IMR-90 (cell line): ENCODE data around the gene RTN4IP1. TPM values are rescaled to one million over a fixed set of nuclear protein-coding genes. Genes with fewer than 3 reads are reported as not detected.

Experiments
- ATAC-seq: fragments of 200-7000 bp; cut with Tn5 transposase; 2 replicates; pipeline ENCODE4 v1.9.1; 2020; ENCODE audit warnings: low read depth, mild to moderate bottlenecking, moderate library complexity
- BruUV-seq: library from RNA; stranded (reverse); fragments of 400-500 nt; replicated peaks from 2 replicates; lab custom pipeline; 2021; lab: Mats Ljungman, UMichigan
- CTCF ChIA-PET: fragments of 300-600 bp; formaldehyde crosslinking; extraction: SDS; loops from one replicate; lab custom pipeline; 2021; ENCODE audit warnings: antibody characterized with exemption; lab: Yijun Ruan, JAX
- POLR2A ChIA-PET: fragments of 300-600 bp; sonication (Branson Sonifier 250); formaldehyde crosslinking; loops from one replicate; lab custom pipeline; 2022; ENCODE audit warnings: antibody characterized with exemption; ENCODE audit not compliant: unreplicated experiment; lab: Charles Lee
- DNase-seq: peaks from one replicate; pipeline ENCODE4 v3.0.0; 2013
- H2AFZ ChIP-seq: replicated peaks from 2 replicates; pipeline ENCODE3; 2013; ENCODE audit warnings: low read length, mild to moderate bottlenecking; ENCODE audit not compliant: poor library complexity
- H2AK5ac ChIP-seq: 2 replicates; pipeline ENCODE4 v1.6.1; 2013; ENCODE audit warnings: low read depth, low read length, inconsistent platforms
- H2AK9ac ChIP-seq: replicated peaks from 2 replicates; pipeline ENCODE3; 2013; ENCODE audit warnings: mild to moderate bottlenecking, low read depth, low read length, moderate library complexity; ENCODE audit not compliant: poor library complexity
- H2BK120ac ChIP-seq: 2 replicates; pipeline ENCODE4 v1.6.1; 2013; ENCODE audit warnings: low read depth, low read length, inconsistent platforms
- H2BK15ac ChIP-seq: 3 replicates; pipeline ENCODE4 v1.6.1; 2013; ENCODE audit warnings: low read depth, low read length, inconsistent platforms
- H2BK20ac ChIP-seq: 2 replicates; pipeline ENCODE4 v1.6.1; 2013; ENCODE audit warnings: low read depth, mild to moderate bottlenecking, inconsistent platforms, low read length, moderate library complexity
- H2BK5ac ChIP-seq: 2 replicates; pipeline ENCODE4 v1.6.1; 2013; ENCODE audit warnings: mild to moderate bottlenecking, low read depth, low read length, inconsistent platforms; ENCODE audit not compliant: poor library complexity, severe bottlenecking
- H3K14ac ChIP-seq: replicated peaks from 2 replicates; pipeline ENCODE4 v1.6.1; 2013; ENCODE audit warnings: low read depth, low read length, inconsistent platforms
- H3K18ac ChIP-seq: 2 replicates; pipeline ENCODE4 v1.6.1; 2013; ENCODE audit warnings: low read depth, low read length, control low read depth
- H3K23ac ChIP-seq: 2 replicates; pipeline ENCODE4 v1.6.1; 2013; ENCODE audit warnings: low read depth, low read length, inconsistent platforms
- H3K27ac ChIP-seq: 2 replicates; pipeline ENCODE4 v1.5.1; 2013; ENCODE audit warnings: mild to moderate bottlenecking, control low read depth, low read length; ENCODE audit not compliant: insufficient read depth
- H3K27me3 ChIP-seq: 2 replicates; pipeline ENCODE4 v1.6.1; 2013; ENCODE audit warnings: low read length; ENCODE audit not compliant: control insufficient read depth, insufficient read depth
- H3K36me3 ChIP-seq: 2 replicates; pipeline ENCODE4 v1.6.1; 2013; ENCODE audit warnings: low read length, mixed read lengths; ENCODE audit not compliant: control insufficient read depth, insufficient read depth
- H3K4ac ChIP-seq: 2 replicates; pipeline ENCODE4 v1.6.1; 2013; ENCODE audit warnings: low read depth, low read length, inconsistent platforms
- H3K4me1 ChIP-seq: 2 replicates; pipeline ENCODE4 v1.6.1; 2013; ENCODE audit warnings: low read length, mixed read lengths; ENCODE audit not compliant: control insufficient read depth, insufficient read depth
- H3K4me2 ChIP-seq: 2 replicates; pipeline ENCODE4 v1.6.1; 2013; ENCODE audit warnings: low read depth, mild to moderate bottlenecking, control low read depth, low read length, moderate library complexity
- H3K4me3 ChIP-seq: 2 replicates; pipeline ENCODE4 v1.5.1; 2013; ENCODE audit warnings: low read depth, mild to moderate bottlenecking, control low read depth, low read length, moderate library complexity; ENCODE audit not compliant: insufficient read depth
- H3K56ac ChIP-seq: 2 replicates; pipeline ENCODE4 v1.6.1; 2013; ENCODE audit warnings: low read length, inconsistent platforms; ENCODE audit not compliant: insufficient read depth; ENCODE audit errors: extremely low read depth
- H3K79me1 ChIP-seq, 2 experiments: 2 replicates each; pipeline ENCODE4 v1.6.1; 2013; ENCODE audit warnings: low read length in 2 of 2, inconsistent platforms in 1 of 2, low read depth in 1 of 2
- H3K9ac ChIP-seq: 2 replicates; pipeline ENCODE4 v1.6.1; 2013; ENCODE audit warnings: low read depth, low read length, control low read depth
- H3K9me1 ChIP-seq: 2 replicates; pipeline ENCODE4 v1.6.1; 2013; ENCODE audit warnings: low read length, inconsistent platforms; ENCODE audit not compliant: insufficient read depth
- H3K9me3 ChIP-seq: 2 replicates; pipeline ENCODE4 v1.6.1; 2013; ENCODE audit warnings: low read length; ENCODE audit not compliant: control insufficient read depth, insufficient read depth
- H4K20me1 ChIP-seq: 2 replicates; pipeline ENCODE4 v1.6.1; 2013; ENCODE audit warnings: low read length, inconsistent platforms; ENCODE audit not compliant: insufficient read depth
- H4K5ac ChIP-seq: 2 replicates; pipeline ENCODE4 v1.6.1; 2013; ENCODE audit warnings: mild to moderate bottlenecking, low read depth, low read length, control low read depth
- H4K8ac ChIP-seq, 2 experiments: 2 replicates each; pipeline ENCODE4 v1.6.1; 2013; ENCODE audit warnings: low read depth in 2 of 2, low read length in 2 of 2, control low read depth in 1 of 2, inconsistent platforms in 1 of 2
- H4K91ac ChIP-seq: 2 replicates; pipeline ENCODE4 v1.6.1; 2013; ENCODE audit warnings: low read depth, low read length, inconsistent platforms; ENCODE audit not compliant: insufficient read depth
- BHLHE40 ChIP-seq: fragments of 150-350 bp; IDR thresholded peaks from 2 replicates; pipeline ENCODE4 v1.6.1; 2016; ENCODE audit warnings: mild to moderate bottlenecking, low read depth, low read length
- CEBPB ChIP-seq: IDR thresholded peaks from 2 replicates; pipeline ENCODE4 v1.6.1; 2012; ENCODE audit warnings: low read depth, low read length, improper control_type of control experiment
- CHD1 ChIP-seq: IDR thresholded peaks from 2 replicates; pipeline ENCODE4 v1.6.1; 2012; ENCODE audit warnings: low read depth, low read length, improper control_type of control experiment
- FOS ChIP-seq: fragments of 150-350 bp; IDR thresholded peaks from 2 replicates; pipeline ENCODE4 v1.6.1; 2016; ENCODE audit warnings: low read depth, low read length
- MAFK ChIP-seq: IDR thresholded peaks from 2 replicates; pipeline ENCODE4 v1.6.1; 2012; ENCODE audit warnings: low read depth, low read length, improper control_type of control experiment
- MAZ ChIP-seq: IDR thresholded peaks from 2 replicates; pipeline ENCODE4 v1.6.1; 2012; ENCODE audit warnings: low read depth, mild to moderate bottlenecking, low read length, improper control_type of control experiment, moderate library complexity, borderline replicate concordance
- MXI1 ChIP-seq: IDR thresholded peaks from 2 replicates; pipeline ENCODE4 v1.6.1; 2012; ENCODE audit warnings: low read depth, mild to moderate bottlenecking, low read length, moderate library complexity, borderline replicate concordance
- NFE2L2 ChIP-seq: fragments of 150-350 bp; IDR thresholded peaks from 2 replicates; pipeline ENCODE4 v1.6.1; 2016; ENCODE audit warnings: low read depth, mild to moderate bottlenecking, low read length
- POLR2A ChIP-seq: IDR thresholded peaks from 2 replicates; pipeline ENCODE4 v1.6.1; 2012; ENCODE audit warnings: mild to moderate bottlenecking, low read depth, low read length
- RAD21 ChIP-seq: IDR thresholded peaks from 2 replicates; pipeline ENCODE4 v1.6.1; 2012; ENCODE audit warnings: low read length, improper control_type of control experiment
- RCOR1 ChIP-seq: IDR thresholded peaks from 2 replicates; pipeline ENCODE4 v1.6.1; 2012; ENCODE audit warnings: mild to moderate bottlenecking, low read length, improper control_type of control experiment; ENCODE audit not compliant: insufficient replicate concordance
- RFX5 ChIP-seq: IDR thresholded peaks from 2 replicates; pipeline ENCODE4 v1.8.0; 2012; ENCODE audit warnings: low read depth, mild to moderate bottlenecking, low read length, moderate library complexity
- SMC3 ChIP-seq: fragments of 150-350 bp; IDR thresholded peaks from 2 replicates; pipeline ENCODE4 v1.6.1; 2016; ENCODE audit warnings: low read depth, mild to moderate bottlenecking, antibody characterized with exemption, low read length, moderate library complexity
- WGBS, 2 experiments: methylation state at CpG; one replicate each; pipeline versions ENCODE4 v1.1.5 to v1.1.7; 2013; ENCODE audit warnings: missing lambda C conversion rate in 2 of 2; ENCODE audit not compliant: insufficient read length in 1 of 2; ENCODE audit errors: extremely low coverage in 2 of 2; 5-methylcytosine and 5-hydroxymethylcytosine counted together
- dilution Hi-C: fragments of 300-500 bp; cut with HindIII; formaldehyde crosslinking; loops from one replicate; pipeline ENCODE4 v1.14.3; 2018; ENCODE audit warnings: low sequenced_read_pairs; ENCODE audit not compliant: unreplicated experiment
- in situ Hi-C: fragments of 300-500 bp; cut with MboI; formaldehyde crosslinking; loops from 3 replicates; pipeline ENCODE4 v1.14.3; 2019; ENCODE audit warnings: low sequenced_read_pairs, inconsistent platforms, mixed read lengths
- intact Hi-C: fragments of 100-400 bp; cut with micrococcal nuclease; formaldehyde crosslinking; loops from 2 replicates; pipeline ENCODE4 v1.10.0; 2022
- polyA plus RNA-seq, 3 experiments: library from polyadenylated mRNA; depleted of rRNA; stranded (reverse); fragments of >200 nt; gene quantifications; 2 replicates each; pipeline ENCODE4 v1.2.3, GENCODE V29; 2012; ENCODE audit warnings: low replicate concordance in 1 of 3
- total RNA-seq: library from RNA; depleted of rRNA; stranded (reverse); fragments of >200 nt; gene quantifications from 2 replicates; pipeline ENCODE4 v1.2.3, GENCODE V29; 2012
- TF ChIP-seq, protein P1 (sequence below): fragments of 150-350 bp; IDR thresholded peaks from 2 replicates; pipeline ENCODE4 v1.6.1; 2017; ENCODE audit warnings: mild to moderate bottlenecking, antibody characterized with exemption, low read length, low read depth
- TF ChIP-seq, protein P2 (sequence below): conservative IDR thresholded peaks from 2 replicates; pipeline ENCODE4 v1.5.1; 2012; ENCODE audit warnings: mild to moderate bottlenecking, low read depth, low read length, improper control_type of control experiment
- TF ChIP-seq, protein P3 (sequence below): fragments of 150-350 bp; IDR thresholded peaks from 2 replicates; pipeline ENCODE4 v1.6.1; 2016; ENCODE audit warnings: low read depth, mild to moderate bottlenecking, low read length, moderate library complexity, borderline replicate concordance

The RTN4IP1 gene
- total and polyA plus RNA-seq, 2 of the 4 experiments (the other 2 are of a cell fraction), result 5.7 to 9.9 TPM

DNA sequence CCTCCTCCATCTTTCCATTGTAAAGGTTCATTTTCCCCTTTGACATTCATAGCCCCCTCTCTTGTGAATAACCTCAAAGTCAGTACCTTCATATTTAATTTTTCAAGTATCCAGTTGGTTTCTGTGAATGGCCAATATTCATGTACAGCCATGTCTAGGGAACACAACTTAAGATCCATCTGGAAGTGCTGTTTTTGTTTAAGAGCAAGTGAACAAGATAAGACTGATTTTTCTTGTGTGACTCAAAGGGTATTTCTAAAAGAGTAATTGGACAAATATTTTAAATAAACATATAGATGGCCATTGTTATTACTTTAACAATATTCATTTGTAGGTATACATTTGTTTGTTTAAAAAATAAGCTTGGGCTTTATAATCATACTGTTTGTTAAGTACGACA is 92.9 kb downstream of the RTN4IP1 start:
- Histone ChIP-seq H3K27me3 (no peaks in the 10 kb centered on the region), H3K9ac (no peak overlapping the region), H2BK15ac (peak overlapping the region; percentile 84; the same call in 1 of the 3 replicates), H3K9me3 (no peaks in the 10 kb centered on the region), H3K27ac (no peak overlapping the region), H3K4me1 (peaks cover 2% of the 10 kb centered on the region), H4K8ac (no peak overlapping the region), H4K20me1 (no peaks in the 10 kb centered on the region), H2AK5ac (0 out of 2 replicates have a peak overlapping the region, but pooled peaks have one; percentile 43), H3K36me3 (no peaks in the 10 kb centered on the region), H3K18ac (no peak overlapping the region), H3K23ac (peak overlapping the region; percentile 51; the same call in 1 of the 2 replicates), H4K91ac (no peak overlapping the region), H3K14ac (no peak overlapping the region; the same call in 1 of the 2 replicates), H2BK20ac (no peak overlapping the region), H2BK120ac (peak overlapping the region; percentile 8; the same call in 1 of the 2 replicates), H4K5ac (no peak overlapping the region), H3K56ac (no peak overlapping the region), H2BK5ac (no peak overlapping the region), H3K79me1 (no peaks in the 10 kb centered on the region), H2AFZ (no peak overlapping the region), H3K4me3 (no peak overlapping the region), H3K9me1 (no peaks in the 10 kb centered on the region), H3K4me2 (no peak overlapping the region), H2AK9ac (no peak overlapping the region), H3K4ac (no peak overlapping the region)
- ChIA-PET POLR2A (no interaction called here), CTCF (no interaction called here)
- no CpG with 5 or more reads among the region's 1 CpG for WGBS, 2 experiments
- ATAC-seq, result peak; percentile 55
- TF ChIP-seq, protein P1, sequence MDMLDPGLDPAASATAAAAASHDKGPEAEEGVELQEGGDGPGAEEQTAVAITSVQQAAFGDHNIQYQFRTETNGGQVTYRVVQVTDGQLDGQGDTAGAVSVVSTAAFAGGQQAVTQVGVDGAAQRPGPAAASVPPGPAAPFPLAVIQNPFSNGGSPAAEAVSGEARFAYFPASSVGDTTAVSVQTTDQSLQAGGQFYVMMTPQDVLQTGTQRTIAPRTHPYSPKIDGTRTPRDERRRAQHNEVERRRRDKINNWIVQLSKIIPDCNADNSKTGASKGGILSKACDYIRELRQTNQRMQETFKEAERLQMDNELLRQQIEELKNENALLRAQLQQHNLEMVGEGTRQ, result no peak
- TF ChIP-seq BHLHE40 (no peak), CEBPB (no peak), RCOR1 (no peak), POLR2A (no peak), RAD21 (no peak), MAZ (no peak), FOS (no peak), CHD1 (no peak), NFE2L2 (no peak), MXI1 (no peak), SMC3 (no peak), RFX5 (no peak), MAFK (no peak)
- TF ChIP-seq, protein P2, sequence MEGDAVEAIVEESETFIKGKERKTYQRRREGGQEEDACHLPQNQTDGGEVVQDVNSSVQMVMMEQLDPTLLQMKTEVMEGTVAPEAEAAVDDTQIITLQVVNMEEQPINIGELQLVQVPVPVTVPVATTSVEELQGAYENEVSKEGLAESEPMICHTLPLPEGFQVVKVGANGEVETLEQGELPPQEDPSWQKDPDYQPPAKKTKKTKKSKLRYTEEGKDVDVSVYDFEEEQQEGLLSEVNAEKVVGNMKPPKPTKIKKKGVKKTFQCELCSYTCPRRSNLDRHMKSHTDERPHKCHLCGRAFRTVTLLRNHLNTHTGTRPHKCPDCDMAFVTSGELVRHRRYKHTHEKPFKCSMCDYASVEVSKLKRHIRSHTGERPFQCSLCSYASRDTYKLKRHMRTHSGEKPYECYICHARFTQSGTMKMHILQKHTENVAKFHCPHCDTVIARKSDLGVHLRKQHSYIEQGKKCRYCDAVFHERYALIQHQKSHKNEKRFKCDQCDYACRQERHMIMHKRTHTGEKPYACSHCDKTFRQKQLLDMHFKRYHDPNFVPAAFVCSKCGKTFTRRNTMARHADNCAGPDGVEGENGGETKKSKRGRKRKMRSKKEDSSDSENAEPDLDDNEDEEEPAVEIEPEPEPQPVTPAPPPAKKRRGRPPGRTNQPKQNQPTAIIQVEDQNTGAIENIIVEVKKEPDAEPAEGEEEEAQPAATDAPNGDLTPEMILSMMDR, result no peak
- TF ChIP-seq, protein P3, sequence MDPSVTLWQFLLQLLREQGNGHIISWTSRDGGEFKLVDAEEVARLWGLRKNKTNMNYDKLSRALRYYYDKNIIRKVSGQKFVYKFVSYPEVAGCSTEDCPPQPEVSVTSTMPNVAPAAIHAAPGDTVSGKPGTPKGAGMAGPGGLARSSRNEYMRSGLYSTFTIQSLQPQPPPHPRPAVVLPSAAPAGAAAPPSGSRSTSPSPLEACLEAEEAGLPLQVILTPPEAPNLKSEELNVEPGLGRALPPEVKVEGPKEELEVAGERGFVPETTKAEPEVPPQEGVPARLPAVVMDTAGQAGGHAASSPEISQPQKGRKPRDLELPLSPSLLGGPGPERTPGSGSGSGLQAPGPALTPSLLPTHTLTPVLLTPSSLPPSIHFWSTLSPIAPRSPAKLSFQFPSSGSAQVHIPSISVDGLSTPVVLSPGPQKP, result no peak
- in situ Hi-C loops, result no loop called here
- intact Hi-C loops, result no loop called here
- DNase-seq, result peak; percentile 54
- BruUV-seq, result no TSS peak
- dilution Hi-C loops, result no loop called here
